ENCODE measurements around the gene BAD. TPM values are rescaled to one million over a fixed set of nuclear protein-coding genes. Genes with fewer than 3 reads are reported as not detected.

The BAD gene
- total RNA-seq, 2 donors from 2014 or later = 140 to 161 TPM

GRCh38 chr11:64230985-64231365, 53.5 kb downstream of the BAD start:
- WGBS = 9% methylated on average over 8 of the region's 8 CpGs
- H3K27me3 ChIP-seq (replicated peaks; ENCODE audit: insufficient read depth) = no peaks in the 10 kb centered on the region
- DNase-seq (ENCODE audit: low spot score) = no peak
- intact Hi-C loops (cut with DNase I) = no loop called here
- TF ChIP-seq POLR2AphosphoS5 (IDR thresholded peaks at IDR 0.05) (no peak), POLR2A (IDR thresholded peaks at IDR 0.05) (no peak), CTCF (IDR thresholded peaks at IDR 0.05) (no peak)
- peak overlapping the region; percentile 88 to 92 for H3K27ac ChIP-seq
- H3K4me3 ChIP-seq = peak overlapping the region; percentile 61 to 82
- H3K4me1 ChIP-seq (replicated peaks) = peaks cover 26% of the 10 kb centered on the region
- no peaks in the 10 kb centered on the region for H3K9me3 ChIP-seq
- H3K36me3 ChIP-seq = no peaks in the 10 kb centered on the region

GRCh38 chr11:64230171-64230984, 54.1 kb downstream of the BAD start, which contains the start of gene DNAJC4:
Gene DNAJC4, plus strand, starts transcription at chr11:64230548. Its CDS starts 307 bp downstream, at chr11:64230855.
- intact Hi-C loops (cut with DNase I) = no loop called here
- Histone ChIP-seq H3K4me3 (peak within 1 kb of the TSS; percentile 61 to 82), H3K9me3 (no peaks in the 10 kb centered on the region), H3K36me3 (no peaks in the 10 kb centered on the region), H3K27ac (peak within 1 kb of the TSS; percentile 88 to 92), H3K27me3 (replicated peaks; ENCODE audit: insufficient read depth) (no peaks in the 10 kb centered on the region), H3K4me1 (replicated peaks) (peaks cover 26% of the 10 kb centered on the region)
- WGBS = under 1% methylated on average over 56 of the region's 62 CpGs
- DNase-seq (ENCODE audit: low spot score) = peak; percentile 96
- TF ChIP-seq CTCF (IDR thresholded peaks at IDR 0.05) (peak in 1 of 4 experiments; percentile 5), POLR2AphosphoS5 (IDR thresholded peaks at IDR 0.05) (peak; percentile 93), POLR2A (IDR thresholded peaks at IDR 0.05) (peak; percentile 49)

GRCh38 chr11:64229744-64230170, 54.7 kb downstream of the BAD start:
- DNase-seq (ENCODE audit: low spot score) = no peak
- WGBS = 31% methylated on average over 13 of the region's 13 CpGs
- TF ChIP-seq POLR2AphosphoS5 (IDR thresholded peaks at IDR 0.05) = no peak
- TF ChIP-seq POLR2A (IDR thresholded peaks at IDR 0.05) = no peak
- no peak for TF ChIP-seq CTCF (IDR thresholded peaks at IDR 0.05)
- H3K4me3 ChIP-seq = peak overlapping the region; percentile 61 to 82
- no peaks in the 10 kb centered on the region for H3K36me3 ChIP-seq
- peak overlapping the region; percentile 88 to 92 for H3K27ac ChIP-seq
- no peaks in the 10 kb centered on the region for H3K27me3 ChIP-seq (replicated peaks; ENCODE audit: insufficient read depth)
- peaks cover 26% of the 10 kb centered on the region for H3K4me1 ChIP-seq (replicated peaks)
- no peaks in the 10 kb centered on the region for H3K9me3 ChIP-seq
- intact Hi-C loops (cut with DNase I) = no loop called here

GRCh38 chr11:64229090-64229743, 55.2 kb downstream of the BAD start:
- H3K27me3 ChIP-seq (replicated peaks; ENCODE audit: insufficient read depth) = no peaks in the 10 kb centered on the region
- no peaks in the 10 kb centered on the region for H3K36me3 ChIP-seq
- no peak overlapping the region for H3K4me3 ChIP-seq
- H3K27ac ChIP-seq = peak overlapping the region in 1 of 2 donors; percentile 92
- DNase-seq (ENCODE audit: low spot score) = no peak
- no peaks in the 10 kb centered on the region for H3K9me3 ChIP-seq
- no peak for TF ChIP-seq CTCF (IDR thresholded peaks at IDR 0.05)
- no peak for TF ChIP-seq POLR2AphosphoS5 (IDR thresholded peaks at IDR 0.05)
- no peak for TF ChIP-seq POLR2A (IDR thresholded peaks at IDR 0.05)
- H3K4me1 ChIP-seq (replicated peaks) = peaks cover 26% of the 10 kb centered on the region
- 82% methylated on average over 12 of the region's 12 CpGs for WGBS
- intact Hi-C loops (cut with DNase I) = no loop called here
